ENCODE results near the gene FGD5.

FGD5 gene

GRCh38 chr3:14907043-14907966, 88.5 kb downstream of the FGD5 start:
- no peak for FAIRE-seq

- no peak for FAIRE-seq
Measured at GRCh38 chr3:14909250-14909649, 90.5 kb downstream of the FGD5 start.

GRCh38 chr3:14911651-14912050, 92.9 kb downstream of the FGD5 start:
- no peak for FAIRE-seq

- FAIRE-seq: no peak
Measured at GRCh38 chr3:14913071-14913925, 94.5 kb downstream of the FGD5 start.

- no peak for FAIRE-seq
Measured at GRCh38 chr3:14913926-14914778, 95.4 kb downstream of the FGD5 start.

GRCh38 chr3:14914779-14915117, 96.0 kb downstream of the FGD5 start:
- no peak for FAIRE-seq

- no peak for FAIRE-seq
Measured at GRCh38 chr3:14915636-14916222, 97.0 kb downstream of the FGD5 start.

- FAIRE-seq: no peak
Measured at GRCh38 chr3:14918356-14918860, 99.6 kb downstream of the FGD5 start.

- FAIRE-seq: no peak
Measured at GRCh38 chr3:14920536-14920935, 101.8 kb downstream of the FGD5 start.

- no peak for FAIRE-seq
Measured at GRCh38 chr3:14921034-14921616, 102.4 kb downstream of the FGD5 start.

GRCh38 chr3:14921811-14922705, 103.3 kb downstream of the FGD5 start:
- FAIRE-seq: no peak

- no peak for FAIRE-seq
Measured at GRCh38 chr3:14922863-14923262, 104.1 kb downstream of the FGD5 start.

GRCh38 chr3:14923476-14923875, 104.7 kb downstream of the FGD5 start:
- no peak for FAIRE-seq

GRCh38 chr3:14925729-14926591, 107.2 kb downstream of the FGD5 start:
- no peak for FAIRE-seq

- no peak for FAIRE-seq
Measured at GRCh38 chr3:14926592-14926991, 107.8 kb downstream of the FGD5 start.

- FAIRE-seq: no peak
Measured at GRCh38 chr3:14927308-14927707, 108.5 kb downstream of the FGD5 start.

GRCh38 chr3:14929310-14930074, 110.7 kb downstream of the FGD5 start:
- no peak for FAIRE-seq

- no peak for FAIRE-seq
Measured at GRCh38 chr3:14933820-14934425, 115.2 kb downstream of the FGD5 start.
